PFSK-1 (cell line): ENCODE results near the gene ARID3A.

ENCODE experiments used
- FOXP2 ChIP-seq: optimal IDR thresholded peaks from 2 replicates; pipeline ENCODE3; 2011; ENCODE audit warnings: borderline replicate concordance, control low read depth, inconsistent platforms; ENCODE audit not compliant: insufficient read depth; ENCODE audit errors: extremely low read length, extremely low read depth
- POLR2AphosphoS5 ChIP-seq: IDR thresholded peaks from 2 replicates; pipeline ENCODE4 v1.6.1; 2012; ENCODE audit warnings: low read depth, mild to moderate bottlenecking, control low read depth, low read length, moderate library complexity
- REST ChIP-seq, 2 experiments: IDR thresholded peaks; 2 replicates each; pipeline versions ENCODE4 v1.6.1 to v1.8.0; 2011 to 2012; ENCODE audit warnings: low read depth in 2 of 2, low read length in 2 of 2, control low read depth in 1 of 2, inconsistent platforms in 1 of 2, mild to moderate bottlenecking in 1 of 2, moderate library complexity in 1 of 2; ENCODE audit not compliant: insufficient read depth in 1 of 2
- SIN3A ChIP-seq: IDR thresholded peaks from 2 replicates; pipeline ENCODE4 v1.6.1; 2012; ENCODE audit warnings: mild to moderate bottlenecking, low read length, moderate library complexity, borderline replicate concordance; ENCODE audit not compliant: insufficient read depth
- TAF1 ChIP-seq: IDR thresholded peaks from 2 replicates; pipeline ENCODE4 v1.6.1; 2012; ENCODE audit warnings: low read length, control low read depth, borderline replicate concordance; ENCODE audit not compliant: insufficient read depth

Gene ARID3A

GRCh38 chr19:929203-929890 is 3.5 kb downstream of the ARID3A start:
- no peak for TF ChIP-seq REST (IDR thresholded peaks at IDR 0.05; ENCODE audit: insufficient read depth in 1 of 2, low read depth in 2 of 2, low read length in 2 of 2)

GRCh38 chr19:929891-930258 is 4.0 kb downstream of the ARID3A start:
- TF ChIP-seq FOXP2 (no peak), TAF1 (no peak), REST (IDR thresholded peaks at IDR 0.05; ENCODE audit: insufficient read depth in 1 of 2, low read depth in 2 of 2, low read length in 2 of 2) (no peak), POLR2AphosphoS5 (no peak), SIN3A (no peak)

- TF ChIP-seq POLR2AphosphoS5 (no peak), REST (IDR thresholded peaks at IDR 0.05; ENCODE audit: insufficient read depth in 1 of 2, low read depth in 2 of 2, low read length in 2 of 2) (no peak), TAF1 (no peak), FOXP2 (no peak)
Observed at GRCh38 chr19:931860-932647, 6.2 kb downstream of the ARID3A start.

- TF ChIP-seq REST (IDR thresholded peaks at IDR 0.05; ENCODE audit: insufficient read depth in 1 of 2, low read depth in 2 of 2, low read length in 2 of 2): no peak
- TF ChIP-seq TAF1: no peak
- peak; percentile 11; the same call in 1 of the 2 replicates for TF ChIP-seq SIN3A
- peak; percentile 86 for TF ChIP-seq FOXP2
- TF ChIP-seq POLR2AphosphoS5: no peak
Observed at GRCh38 chr19:932648-933552, 7.1 kb downstream of the ARID3A start.
